ENCODE results near the gene TXNDC11.

Gene TXNDC11

DNA sequence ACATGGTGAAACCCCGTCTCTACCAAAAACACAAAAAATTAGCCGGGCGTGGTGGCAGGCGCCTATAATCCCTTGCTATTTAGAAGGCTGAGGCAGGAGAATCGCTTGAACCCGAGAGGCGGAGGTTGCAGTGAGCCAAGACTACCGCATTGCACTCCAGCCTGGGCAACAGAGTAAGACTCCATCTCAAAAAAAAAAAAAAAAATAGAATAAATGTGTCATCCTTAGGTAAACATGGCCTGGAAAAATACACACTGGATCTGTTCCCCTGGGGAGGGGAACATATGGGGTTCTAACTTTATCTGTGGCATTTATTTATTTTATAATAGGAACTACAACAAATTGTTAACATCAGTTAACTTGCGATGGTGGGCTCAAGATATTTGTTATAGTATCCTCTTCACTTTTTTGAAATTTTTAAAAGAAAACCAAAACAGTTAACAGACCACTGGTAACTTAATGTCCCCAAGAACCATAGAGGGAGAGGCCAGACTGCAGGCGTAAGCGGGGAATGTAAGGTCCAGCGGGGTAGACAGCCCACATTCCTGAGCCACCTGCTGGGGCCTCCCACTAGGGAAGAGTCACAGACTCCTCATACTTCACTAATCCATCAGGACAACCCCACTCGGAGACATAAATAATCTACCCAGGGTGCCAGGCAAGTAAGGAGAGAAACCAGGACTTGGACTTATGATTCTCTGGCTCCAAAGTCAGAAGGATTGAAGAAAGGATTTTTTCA lies 12.5 kb upstream of the TXNDC11 start:
- DNase-seq (ENCODE audit: low spot score), result no peak

DNA sequence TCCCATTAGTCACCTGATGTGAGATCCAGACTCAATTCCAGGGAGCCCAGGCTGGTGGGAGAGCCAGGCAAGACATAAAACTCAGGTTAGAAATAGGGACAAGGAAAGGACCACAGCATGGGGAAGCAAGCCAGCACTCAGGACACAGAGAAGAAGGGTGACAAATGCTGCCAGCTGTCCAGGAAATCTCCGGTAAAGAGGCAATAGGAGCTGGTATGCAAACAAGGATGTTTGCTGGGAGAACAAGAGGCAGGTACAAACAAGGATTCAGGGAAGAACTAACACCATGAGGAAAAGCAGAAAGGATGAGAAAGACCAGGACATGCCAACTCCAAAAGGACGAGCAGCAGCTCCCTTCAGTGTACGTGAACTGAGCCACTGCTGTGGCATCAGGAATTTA lies 10.2 kb upstream of the TXNDC11 start:
- no peak for DNase-seq (ENCODE audit: low spot score)

DNA sequence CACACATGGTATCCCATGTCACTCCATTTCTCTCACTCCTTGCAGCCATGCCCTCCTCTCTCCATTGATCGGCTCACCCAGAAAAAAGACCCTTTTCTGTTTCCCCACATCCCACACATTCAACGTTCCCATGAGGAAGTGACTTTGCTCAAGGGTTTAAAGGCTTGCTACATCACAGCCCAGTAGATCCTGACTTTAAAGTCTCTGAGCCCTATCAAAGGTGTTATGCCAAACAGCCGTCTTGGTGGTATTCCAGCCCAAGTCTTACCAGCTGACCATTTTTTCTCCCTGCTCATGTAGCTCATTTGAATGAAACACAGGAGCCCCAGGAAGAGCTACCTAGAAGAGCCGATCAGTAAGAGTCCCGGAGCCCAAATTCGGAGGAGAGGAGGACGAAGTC lies 7.4 kb upstream of the TXNDC11 start:
- no peak for DNase-seq (ENCODE audit: low spot score)

DNA sequence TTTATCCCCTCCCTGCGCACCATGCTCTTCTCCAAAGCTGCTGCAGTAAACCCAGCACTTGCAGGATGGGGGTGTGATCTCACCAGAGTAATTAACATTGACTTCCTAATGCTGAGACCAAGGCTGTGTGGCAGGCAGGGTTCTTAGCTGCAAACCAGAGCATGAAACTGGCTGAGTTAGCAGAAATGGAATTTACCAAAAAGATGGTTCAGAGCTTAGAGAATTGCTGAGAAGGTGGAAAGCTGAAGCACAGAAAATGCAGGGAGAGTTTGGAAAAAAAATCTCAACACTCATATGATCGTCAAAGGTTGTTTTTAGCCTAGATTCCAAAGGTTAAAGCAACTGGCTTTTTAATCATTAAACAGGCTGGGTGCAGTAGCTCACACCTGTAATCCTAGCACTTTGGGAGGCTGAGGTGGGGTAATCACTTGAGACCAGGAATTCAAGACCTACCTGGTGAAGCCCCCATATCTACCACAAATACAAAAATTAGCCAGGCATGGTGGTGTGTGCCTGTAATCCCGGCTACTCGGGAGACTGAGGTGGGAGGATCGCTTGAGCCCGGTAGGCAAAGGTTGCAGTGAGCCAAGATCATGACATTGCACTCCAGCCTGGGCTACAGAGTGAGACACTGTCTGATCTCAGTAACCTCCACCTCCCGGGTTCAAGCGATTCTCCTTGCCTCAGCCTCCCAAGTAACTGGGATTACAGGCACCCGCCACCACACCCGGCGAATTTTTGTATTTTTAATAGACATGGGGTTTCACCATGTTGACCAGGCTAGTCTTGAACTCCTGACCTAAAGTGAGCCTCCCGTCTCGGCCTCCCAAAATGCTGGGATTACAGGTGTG lies 6.0 kb upstream of the TXNDC11 start:
- no peak for DNase-seq (ENCODE audit: low spot score)

DNA sequence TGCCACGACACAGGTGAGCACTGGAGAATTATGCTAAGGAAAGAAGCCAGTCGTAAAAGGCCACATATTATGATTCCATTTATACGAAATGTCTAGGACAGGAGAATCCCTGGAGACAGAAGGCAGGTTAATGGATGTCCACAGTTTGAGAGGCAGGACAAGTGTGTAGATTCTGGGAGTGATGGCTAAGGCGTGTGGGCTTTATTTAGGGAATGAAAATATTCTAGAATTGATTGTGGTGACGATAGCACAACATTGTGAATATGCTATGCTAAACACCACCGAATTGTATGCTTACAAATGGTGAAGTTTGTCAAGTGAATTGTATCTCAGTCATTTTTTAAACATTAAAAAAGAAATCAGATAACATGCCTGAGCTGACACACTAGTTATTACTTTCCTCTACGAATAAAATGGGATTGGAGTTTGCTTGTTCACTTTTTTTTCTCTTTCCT lies 5.3 kb upstream of the TXNDC11 start:
- no peak for DNase-seq (ENCODE audit: low spot score)

DNA sequence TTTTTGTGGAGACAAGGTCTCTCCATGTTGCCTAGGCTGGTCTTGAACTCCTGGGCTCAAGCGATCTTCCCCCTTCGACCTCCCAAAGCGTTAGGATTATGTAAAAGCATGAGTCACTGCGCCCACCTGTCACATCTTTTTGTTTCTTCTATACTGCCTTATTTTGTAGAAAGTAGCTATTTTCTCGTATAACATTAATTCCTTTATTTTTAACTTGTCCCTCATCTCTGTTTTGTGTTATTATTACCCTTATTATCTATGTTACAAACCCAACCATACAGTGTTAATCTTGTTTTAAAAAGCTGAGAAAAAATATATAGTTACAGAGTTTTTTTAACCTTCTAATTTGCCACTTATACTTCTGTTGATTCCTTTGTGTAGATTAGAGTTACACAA lies 1.4 kb upstream of the TXNDC11 start:
- DNase-seq (ENCODE audit: low spot score), result no peak

DNA sequence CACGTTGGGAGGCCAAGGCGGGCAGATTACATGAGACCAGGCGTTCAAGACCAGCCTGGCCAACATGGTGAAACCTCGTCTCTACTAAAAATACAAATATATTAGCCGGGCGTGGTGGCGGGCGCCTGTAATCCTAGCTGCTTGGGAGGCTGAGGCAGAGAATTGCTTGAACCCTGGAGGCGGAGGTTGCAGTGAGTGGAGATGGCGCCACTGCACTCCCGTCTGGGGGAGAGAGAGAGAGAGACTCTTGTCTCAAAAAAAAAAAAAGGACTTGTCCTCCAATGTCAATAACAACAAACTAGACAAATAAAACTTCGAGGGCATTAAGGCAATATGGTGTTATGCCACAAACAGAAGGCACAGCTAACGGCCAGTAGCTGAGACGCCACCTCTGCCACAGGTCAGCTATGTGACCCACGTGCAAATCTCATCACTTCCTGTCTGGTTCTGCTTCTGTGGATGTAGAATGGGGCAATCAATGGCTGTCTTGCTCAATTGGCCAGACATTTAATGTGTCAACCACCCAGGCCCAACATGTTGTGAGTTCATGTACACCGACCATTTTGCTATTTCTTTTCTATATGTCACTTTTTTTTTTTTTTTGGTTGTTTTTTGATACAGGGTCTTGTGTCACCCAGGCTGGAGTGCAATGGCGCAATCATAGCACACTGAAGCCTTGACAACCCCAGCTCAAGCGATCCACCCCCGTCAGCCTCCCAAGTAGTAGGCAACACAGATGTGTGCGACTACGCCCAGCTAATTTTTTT lies 834 bp upstream of the TXNDC11 start:
- DNase-seq (ENCODE audit: low spot score), result no peak

DNA sequence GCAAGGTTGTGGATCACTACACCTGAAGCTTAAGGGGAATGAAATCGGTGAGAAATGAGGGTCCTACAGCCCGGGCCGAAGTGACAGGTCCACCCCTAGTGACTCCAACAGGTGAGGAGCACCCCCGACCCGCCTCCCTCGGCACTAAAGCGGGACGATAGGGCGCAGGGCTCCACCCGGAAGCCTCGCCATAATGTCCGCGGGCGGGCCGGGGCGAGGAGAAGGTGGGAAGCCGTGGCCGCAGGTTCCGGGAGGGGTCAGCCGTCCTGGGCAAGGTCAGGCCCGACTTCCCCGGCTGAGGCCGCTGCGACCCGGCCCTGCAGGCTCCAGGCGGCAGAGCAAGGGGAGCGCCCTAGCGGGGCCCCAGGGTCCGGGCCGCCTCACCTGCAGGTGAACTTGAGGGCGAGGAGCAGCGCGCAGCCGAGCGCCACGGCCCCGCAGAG lies 543 bp downstream of the TXNDC11 start:
- DNase-seq (ENCODE audit: low spot score), result peak; percentile 17

DNA sequence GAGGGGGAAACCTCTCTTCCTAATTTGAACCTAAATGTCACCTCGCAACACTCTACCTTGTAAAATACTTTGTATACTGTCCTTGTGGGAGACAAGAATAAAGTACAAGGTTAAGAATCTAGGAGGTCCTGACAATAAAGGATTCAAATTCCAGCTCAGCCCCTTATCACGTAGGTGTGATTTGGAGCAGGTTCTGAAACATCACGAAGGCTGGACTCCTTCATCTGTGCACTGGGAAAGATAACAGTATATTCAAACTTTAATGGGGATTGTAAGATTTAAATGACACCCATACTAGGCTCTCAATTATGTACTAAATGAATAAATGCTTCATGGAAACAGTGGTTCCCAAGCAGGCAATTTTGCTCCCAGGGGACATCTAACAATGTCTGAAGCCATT lies 2.1 kb downstream of the TXNDC11 start:
- DNase-seq (ENCODE audit: low spot score), result no peak

DNA sequence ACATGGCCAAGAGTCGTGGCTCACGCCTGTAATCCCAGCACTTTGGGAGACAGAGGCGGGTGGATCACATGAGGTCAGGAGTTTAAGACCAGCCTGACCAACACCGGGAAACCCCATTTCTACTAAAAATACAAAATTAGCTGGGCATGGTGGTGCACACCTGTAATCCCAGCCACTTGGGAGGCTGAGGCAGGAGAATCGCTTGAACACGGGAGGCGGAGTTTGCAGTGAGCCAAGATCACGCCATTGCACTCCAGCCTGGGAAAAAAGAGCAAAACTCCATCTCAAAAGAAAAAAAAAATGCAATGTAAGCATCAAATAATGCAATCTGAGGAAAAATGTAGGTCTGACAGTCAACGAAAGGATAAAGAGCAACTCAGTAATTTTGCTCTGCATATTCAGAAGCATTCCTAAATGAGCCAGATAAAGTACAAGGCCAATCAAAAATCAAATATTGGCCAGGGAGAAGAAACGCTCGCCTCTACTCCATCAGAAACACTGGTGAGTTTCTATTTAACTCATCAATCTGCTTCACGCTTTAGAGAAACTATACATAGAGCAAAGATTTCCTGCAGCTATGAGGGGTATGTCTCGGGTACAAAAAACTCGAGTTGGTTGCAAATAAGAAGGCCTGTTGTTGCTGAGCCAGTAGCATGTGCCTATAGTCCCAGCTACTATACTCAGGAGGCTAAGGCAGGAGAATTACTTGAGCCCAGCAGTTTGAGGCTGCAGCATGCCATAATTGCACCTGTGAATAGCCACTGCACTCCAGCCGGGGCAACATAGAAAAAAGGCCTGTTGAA lies 3.7 kb downstream of the TXNDC11 start:
- no peak for DNase-seq (ENCODE audit: low spot score)

DNA sequence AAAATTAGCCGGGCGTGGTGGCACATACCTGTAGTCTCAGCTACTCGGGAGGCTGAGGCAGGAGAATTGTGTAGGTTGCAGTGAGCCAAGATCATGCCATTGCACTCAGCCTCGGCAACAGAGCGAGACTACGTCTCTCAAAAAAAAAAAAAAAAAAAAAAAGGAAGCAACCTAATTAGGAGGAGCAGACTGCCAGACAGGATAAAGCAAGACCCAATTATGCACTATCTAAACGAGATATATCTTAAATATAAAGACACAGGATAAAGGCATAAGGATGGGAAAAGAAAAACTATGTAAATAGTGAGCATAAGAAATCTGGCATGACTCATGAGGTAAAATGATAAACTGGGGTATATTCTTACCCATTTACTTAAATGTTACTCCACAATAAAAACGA lies 4.9 kb downstream of the TXNDC11 start:
- DNase-seq (ENCODE audit: low spot score), result no peak

DNA sequence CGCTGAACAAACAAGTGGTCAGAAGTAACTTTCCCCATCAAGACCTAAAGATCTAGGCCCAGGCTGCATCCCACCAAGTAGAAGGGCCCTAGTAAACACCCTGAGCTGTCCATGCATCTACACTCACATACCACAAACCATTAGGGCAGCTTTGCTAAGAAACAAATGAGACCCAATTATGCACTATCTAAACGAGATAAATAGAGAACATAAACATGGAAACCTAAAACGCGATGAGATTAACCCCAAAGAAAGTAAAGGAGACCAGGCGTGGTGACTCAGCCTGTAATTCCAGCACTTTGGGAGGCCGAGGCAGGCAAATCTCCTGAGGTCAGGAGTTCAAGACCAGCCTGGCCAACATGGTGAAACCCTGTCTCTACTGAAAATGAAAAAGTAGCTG lies 5.8 kb downstream of the TXNDC11 start:
- DNase-seq (ENCODE audit: low spot score), result no peak

DNA sequence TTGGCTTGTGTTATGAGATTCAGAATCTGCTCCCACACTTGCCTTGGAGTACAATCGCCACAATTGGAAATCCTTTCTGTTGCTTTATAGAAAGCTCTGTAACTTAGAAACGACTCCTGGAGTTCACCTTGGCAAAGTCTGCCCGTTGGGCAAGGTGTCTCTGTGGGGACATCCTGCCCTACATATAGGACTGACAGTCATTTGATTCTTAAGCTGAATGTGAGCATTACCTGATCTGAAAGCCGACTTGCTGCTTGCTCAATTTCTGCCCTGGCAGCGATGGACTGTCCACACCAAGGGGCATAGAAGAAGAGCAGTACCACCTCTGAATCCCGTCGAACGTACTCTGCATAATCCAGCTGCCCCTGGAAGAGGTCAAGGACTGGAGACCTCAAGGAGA lies 6.9 kb downstream of the TXNDC11 start:
- no peak for DNase-seq (ENCODE audit: low spot score)

DNA sequence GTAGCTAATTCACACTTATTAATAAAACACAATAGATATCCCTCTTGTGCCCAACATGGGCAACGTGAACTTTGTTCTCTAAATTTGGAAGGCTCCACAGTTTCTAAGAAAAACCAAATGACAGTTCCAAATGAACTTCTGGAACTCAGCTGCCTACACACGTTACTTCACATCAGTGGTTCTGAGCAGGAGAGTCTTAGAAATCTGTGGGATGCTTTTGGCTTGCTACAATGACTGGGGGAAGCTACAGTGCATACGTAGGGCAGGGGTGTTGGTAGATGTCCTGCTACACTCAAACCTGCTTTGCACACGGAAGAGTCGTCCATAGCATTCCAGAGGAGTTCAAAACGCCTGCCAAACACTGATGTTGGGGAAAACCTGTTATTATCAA lies 8.0 kb downstream of the TXNDC11 start:
- no peak for DNase-seq (ENCODE audit: low spot score)

DNA sequence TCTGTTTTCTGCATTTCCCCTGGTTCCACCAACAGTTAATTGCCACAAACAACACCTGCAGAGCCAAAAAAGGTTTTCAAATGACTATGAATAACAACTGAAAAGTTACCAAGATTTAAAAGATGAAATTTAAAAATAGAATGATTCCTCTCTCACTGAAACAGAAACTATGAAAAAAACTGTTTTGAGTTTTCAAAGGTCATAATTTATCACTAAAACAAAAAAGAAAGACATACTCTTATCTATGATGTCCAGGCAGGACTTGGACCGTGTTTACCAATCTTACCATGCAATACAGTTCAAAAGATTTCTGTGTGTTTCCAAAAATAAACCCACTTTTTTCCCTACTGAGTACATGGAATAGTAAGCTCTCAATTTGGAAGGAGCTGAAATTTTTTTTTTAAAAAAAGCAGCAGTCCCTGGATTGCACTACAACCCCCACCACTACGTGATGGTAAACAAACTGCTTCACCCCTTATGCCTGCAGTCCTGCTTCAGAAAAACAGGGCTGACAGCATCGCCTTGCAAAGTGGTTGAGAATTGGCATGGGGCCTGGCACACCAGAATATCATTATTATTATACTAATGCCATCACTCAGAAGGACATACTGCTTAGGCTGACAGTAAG lies 8.5 kb downstream of the TXNDC11 start:
- DNase-seq (ENCODE audit: low spot score), result no peak

DNA sequence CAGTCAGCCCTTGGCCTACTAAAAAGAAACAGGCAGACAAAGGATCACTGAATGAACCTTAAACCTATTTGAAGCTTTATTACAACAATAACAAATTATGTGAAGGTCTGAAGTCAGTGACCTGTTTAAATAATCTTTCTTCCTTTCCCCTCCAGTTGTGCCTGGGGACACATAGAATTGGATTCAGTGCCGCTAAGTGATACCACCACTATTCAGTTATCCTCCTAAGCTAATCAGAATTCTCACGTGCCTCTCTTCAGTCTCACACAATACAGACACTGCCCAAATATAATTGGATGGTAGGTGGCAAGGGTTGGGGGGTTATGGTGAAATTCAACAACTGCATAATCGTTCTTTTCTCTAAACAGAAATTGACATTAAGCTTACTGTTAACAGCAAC lies 11.4 kb downstream of the TXNDC11 start:
- no peak for DNase-seq (ENCODE audit: low spot score)

DNA sequence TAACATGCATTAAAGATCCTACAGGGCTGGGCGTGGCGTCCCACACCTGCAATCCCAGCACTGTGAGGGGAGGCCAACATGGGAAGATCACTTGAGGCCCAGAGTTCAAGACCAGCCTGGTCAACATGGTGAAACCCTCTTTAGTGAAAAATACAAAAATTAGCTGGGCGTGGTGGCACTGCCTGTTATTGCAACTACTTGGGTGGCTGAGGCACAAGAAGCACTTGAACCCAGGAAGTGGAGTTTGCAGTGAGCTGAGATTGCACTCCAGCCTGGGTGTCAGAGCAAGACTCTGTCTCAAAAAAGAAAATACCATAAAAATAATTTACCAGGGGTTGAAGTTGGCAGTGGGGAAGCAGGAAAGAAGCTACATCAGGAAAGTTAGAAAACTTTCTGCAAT lies 12.9 kb downstream of the TXNDC11 start:
- no peak for DNase-seq (ENCODE audit: low spot score)

DNA sequence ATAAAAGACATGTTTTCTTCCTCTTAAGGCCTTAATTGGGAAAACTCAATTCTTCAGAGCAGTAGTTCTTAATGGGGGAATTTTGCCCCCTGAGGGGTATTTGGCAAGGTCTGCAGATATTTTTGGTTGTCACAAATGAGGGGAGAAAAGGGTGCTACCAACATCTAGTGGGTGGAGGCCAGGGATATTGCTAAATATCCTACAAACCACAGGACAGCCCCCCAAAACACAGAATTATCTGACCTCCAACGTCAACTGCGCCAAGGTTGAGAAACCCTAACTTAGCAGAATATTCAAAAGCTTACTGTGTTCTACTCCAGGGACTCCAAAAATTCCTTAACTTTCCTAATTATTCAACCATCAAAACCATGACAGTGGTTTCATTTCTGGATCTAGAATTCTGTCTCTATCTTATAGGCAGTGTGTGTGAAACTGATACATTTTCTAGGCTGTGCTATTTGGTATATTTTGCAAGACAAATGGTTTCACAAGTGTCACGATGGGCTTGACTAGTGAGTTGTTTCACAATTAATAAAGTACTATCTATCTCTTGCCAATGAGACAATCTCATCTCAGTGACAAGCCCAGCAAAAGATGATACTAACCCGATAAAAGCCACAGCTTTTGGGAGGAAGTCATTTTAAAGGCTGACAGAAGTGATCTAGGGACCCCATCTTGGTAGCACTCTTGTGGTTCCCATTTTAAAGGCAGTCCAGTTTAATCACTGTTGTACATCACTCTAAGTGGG lies 14.7 kb downstream of the TXNDC11 start:
- no peak for DNase-seq (ENCODE audit: low spot score)

DNA sequence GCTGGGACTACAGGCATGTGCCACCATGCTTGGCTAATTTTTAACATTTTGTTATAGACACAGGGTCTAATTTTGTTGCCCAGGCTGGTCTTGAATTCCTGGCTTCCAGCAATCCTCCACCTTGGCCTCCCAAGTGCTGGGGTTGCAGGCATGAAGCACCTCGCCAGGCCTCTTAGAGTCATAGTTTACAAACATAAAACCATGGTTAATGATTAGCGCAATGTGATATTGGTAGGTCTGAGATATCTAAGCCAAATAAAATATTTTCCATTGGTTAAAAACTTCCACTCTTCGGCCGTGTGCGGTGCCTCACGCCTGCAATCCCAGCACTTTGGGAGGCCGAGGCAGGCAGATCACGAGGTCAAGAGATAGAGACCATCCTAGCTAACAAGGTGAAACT lies 16.6 kb downstream of the TXNDC11 start:
- DNase-seq (ENCODE audit: low spot score), result no peak

DNA sequence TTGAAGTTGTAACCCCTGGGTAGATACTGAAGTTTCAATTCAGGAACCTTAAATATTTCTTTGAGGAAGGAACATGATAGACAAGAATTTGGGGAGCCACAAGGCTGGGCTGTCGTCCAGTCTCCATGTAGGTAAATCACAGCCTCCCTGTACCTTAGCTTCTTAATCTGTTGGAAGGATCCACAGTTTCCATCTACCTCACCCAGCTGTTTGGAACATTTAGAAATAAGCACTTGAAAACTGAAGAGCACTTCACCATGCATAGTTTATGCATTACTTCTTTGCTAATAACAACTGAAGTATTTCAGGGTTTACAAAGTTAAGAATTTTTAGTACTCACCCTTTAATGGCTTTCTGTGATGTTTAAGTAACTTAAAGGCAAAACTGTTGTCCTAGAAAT lies 17.2 kb downstream of the TXNDC11 start:
- DNase-seq (ENCODE audit: low spot score), result no peak

DNA sequence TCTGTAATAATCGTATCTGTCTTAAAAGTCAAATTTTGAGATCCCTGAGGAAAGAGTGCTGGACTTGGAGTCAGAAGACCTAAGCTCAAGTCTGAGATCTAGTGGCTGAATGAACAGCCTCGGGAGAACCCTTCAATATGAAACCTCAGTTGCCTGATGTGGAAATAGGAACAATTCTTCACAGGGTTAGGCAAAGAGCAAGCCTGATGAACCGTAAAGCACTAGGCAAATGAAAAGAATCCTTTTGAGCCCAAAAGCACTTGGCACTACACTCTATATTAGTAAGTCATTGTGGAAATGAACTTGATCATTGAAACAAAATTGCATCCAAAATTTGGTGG lies 20.2 kb downstream of the TXNDC11 start:
- DNase-seq (ENCODE audit: low spot score), result no peak
